Muscle of leg (tissue), 11 donors: ENCODE data around the gene GNG14. TPM values are rescaled to one million over a fixed set of nuclear protein-coding genes. Genes with fewer than 3 reads are reported as not detected.
"Not testable (repeated sequence)": the region's sequence is repeated elsewhere in the genome, so short reads cannot be mapped to it uniquely, and the experiment has no call there.

Source experiments
- DNase-seq: peaks from one replicate; pipeline ENCODE4 v3.0.0; 2013
- H3K27ac ChIP-seq: one replicate; pipeline ENCODE4 v1.5.1; 2013; ENCODE audit warnings: mild to moderate bottlenecking, low read length, control low read depth
- H3K27me3 ChIP-seq: one replicate; pipeline ENCODE4 v1.6.1; 2013; ENCODE audit warnings: low read length; ENCODE audit not compliant: control insufficient read depth, insufficient read depth
- H3K36me3 ChIP-seq: one replicate; pipeline ENCODE4 v1.6.1; 2013; ENCODE audit warnings: low read length; ENCODE audit not compliant: control insufficient read depth, insufficient read depth
- H3K4me1 ChIP-seq: one replicate; pipeline ENCODE4 v1.6.1; 2013; ENCODE audit warnings: low read length; ENCODE audit not compliant: control insufficient read depth, insufficient read depth
- H3K4me3 ChIP-seq: one replicate; pipeline ENCODE4 v1.5.1; 2013; ENCODE audit warnings: low read length, control low read depth
- H3K9me3 ChIP-seq: replicated peaks from 2 replicates; pipeline ENCODE4 v1.6.1; 2013; ENCODE audit warnings: low read depth, low read length; ENCODE audit not compliant: control insufficient read depth
- WGBS: methylation state at CpG from one replicate; pipeline ENCODE4 v1.1.5; 2013; ENCODE audit warnings: missing lambda C conversion rate; ENCODE audit not compliant: insufficient coverage; 5-methylcytosine and 5-hydroxymethylcytosine counted together
- polyA plus RNA-seq, 8 donors: library from polyadenylated mRNA; unstranded; fragments of 120-200 nt; gene quantifications; one replicate each; pipeline versions ENCODE4 v1.2.1 to v1.2.3, GENCODE V29; 2013; ENCODE audit warnings: inconsistent platforms in 1 of 8, low replicate concordance in 1 of 8; ENCODE audit not compliant: insufficient read length in 8 of 8, insufficient read depth in 1 of 8
- total RNA-seq: library from RNA; stranded (reverse); fragments of 120-200 nt; gene quantifications from one replicate; pipeline ENCODE4 v1.2.4, GENCODE V29; 2013

GNG14 gene
- total and polyA plus RNA-seq, 9 donors: 0.33 TPM; not detected in 8

DNA sequence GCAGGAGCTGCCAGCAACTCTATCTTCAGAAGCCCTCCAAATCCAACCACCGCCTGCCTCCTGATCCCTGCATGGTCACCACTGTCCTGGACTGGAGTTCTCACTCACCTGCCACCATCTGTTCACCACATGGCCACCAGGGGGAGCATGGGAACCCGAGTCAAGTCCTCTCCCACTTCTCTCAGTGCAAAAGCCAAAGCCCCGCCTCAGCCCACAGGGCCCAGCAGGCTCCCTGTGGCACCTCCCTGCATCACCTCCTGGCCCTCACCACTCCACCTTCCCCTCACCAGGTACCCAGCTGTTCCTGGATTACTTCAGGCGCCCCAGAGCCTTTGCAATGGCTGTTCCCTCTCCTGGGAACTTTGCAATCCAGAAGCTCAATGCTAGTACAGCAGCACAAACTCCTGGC is 11.4 kb upstream of the GNG14 start:
- Histone ChIP-seq H3K36me3 (peaks cover 72% of the 10 kb centered on the region), H3K27me3 (no peaks in the 10 kb centered on the region), H3K9me3 (no peaks in the 10 kb centered on the region), H3K27ac (no peak overlapping the region), H3K4me1 (peaks cover 2% of the 10 kb centered on the region), H3K4me3 (no peak overlapping the region)
- peak; percentile 79 for DNase-seq
- 10% methylated on average over 3 of the region's 4 CpGs for WGBS

- H3K9me3 ChIP-seq: no peaks in the 10 kb centered on the region
- H3K27ac ChIP-seq: no peak overlapping the region
- H3K36me3 ChIP-seq: peaks cover 71% of the 10 kb centered on the region
- H3K4me1 ChIP-seq: peaks cover 2% of the 10 kb centered on the region
- H3K27me3 ChIP-seq: no peaks in the 10 kb centered on the region
- no peak overlapping the region for H3K4me3 ChIP-seq
- DNase-seq: no peak
- WGBS: 78% methylated on average over 4 of the region's 12 CpGs
Measured at GRCh38 chr19:12676928-12677327, 10.9 kb upstream of the GNG14 start.

- H3K9me3 ChIP-seq, H3K27me3 ChIP-seq, DNase-seq, H3K27ac ChIP-seq, H3K4me3 ChIP-seq, H3K4me1 ChIP-seq: not testable (repeated sequence)
- 85% methylated on average over 5 of the region's 5 CpGs for WGBS
- peaks cover 61% of the 10 kb centered on the region for H3K36me3 ChIP-seq
Measured at GRCh38 chr19:12678039-12678438, 9.8 kb upstream of the GNG14 start.

DNA sequence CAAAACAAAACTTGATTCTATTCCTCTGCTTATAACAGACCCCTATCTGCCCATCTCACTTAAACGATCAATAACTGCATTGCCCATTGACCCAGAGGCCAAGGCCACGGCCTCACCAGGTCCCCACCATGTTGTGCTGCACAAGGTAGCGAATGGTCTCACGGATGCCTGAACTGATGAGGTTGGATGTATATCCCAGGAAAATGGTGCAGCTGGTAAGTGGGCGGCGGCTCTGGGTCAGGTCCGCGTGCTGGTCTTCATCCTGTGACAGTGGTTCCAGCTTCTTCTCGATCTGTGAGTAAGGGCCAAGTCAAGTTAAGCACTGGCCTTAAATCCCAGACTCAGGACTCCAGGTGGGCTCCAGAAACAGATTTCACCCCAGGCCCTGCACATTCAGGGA is 7.8 kb upstream of the GNG14 start:
- Histone ChIP-seq H3K4me3 (no peak overlapping the region), H3K36me3 (peaks cover 46% of the 10 kb centered on the region), H3K27ac (no peak overlapping the region), H3K4me1 (peaks cover 2% of the 10 kb centered on the region), H3K9me3 (no peaks in the 10 kb centered on the region), H3K27me3 (no peaks in the 10 kb centered on the region)
- whole genome bisulfite sequencing: 95% methylated on average over 8 of the region's 9 CpGs
- no peak for DNase-seq

DNA sequence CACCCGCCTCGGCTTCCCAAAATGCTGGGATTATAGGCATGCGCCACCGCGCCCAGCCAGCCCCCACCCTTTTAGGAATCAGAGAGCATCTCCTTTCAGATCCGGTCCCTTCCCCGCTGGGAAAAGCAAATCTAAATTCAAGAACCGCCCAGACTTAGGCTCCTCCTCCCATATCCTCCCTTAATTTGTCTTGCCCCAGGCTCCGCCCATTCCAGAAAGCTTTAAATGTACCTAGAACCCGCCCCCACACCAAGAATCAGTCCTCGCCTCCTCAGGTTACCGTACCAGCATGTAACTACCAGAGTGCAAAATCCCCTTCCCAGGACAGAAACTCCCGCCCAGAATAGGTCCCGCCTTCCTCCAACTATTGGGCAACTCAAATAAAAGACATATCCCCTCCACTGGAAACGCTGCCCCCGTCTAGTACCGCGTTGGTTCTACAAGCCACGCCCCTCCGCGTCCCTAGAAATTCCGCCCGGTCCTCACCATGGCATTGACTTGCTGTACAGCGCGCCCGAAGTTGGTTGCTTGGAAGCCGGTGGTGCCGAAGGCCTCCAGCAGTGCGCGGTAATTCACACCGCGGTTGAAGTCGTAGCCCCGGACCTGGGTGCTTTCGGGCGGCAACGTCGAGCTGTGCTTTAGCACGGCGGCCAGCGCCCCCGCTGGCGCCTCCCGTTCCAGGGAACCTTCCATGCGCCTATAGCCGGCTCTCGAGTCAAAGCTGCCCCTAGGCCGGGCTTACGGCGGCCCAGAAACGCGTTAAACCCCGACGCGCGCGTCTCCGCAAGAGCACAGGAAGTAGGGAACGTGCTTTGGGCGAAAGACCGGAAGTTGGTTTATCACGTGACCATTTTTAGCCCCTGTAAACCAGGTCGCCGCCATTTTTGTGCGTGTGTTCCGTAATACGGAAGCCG is 6.5 kb upstream of the GNG14 start, which contains the start of gene DHPS:
TSS of gene DHPS (minus strand) at position 807 of the 914 bp plus-strand sequence. CDS start at position 693, 114 bp downstream.
- H3K27ac ChIP-seq: peak within 1 kb of the TSS; percentile 99
- no peaks in the 10 kb centered on the region for H3K9me3 ChIP-seq
- peak within 1 kb of the TSS; percentile 99 for H3K4me3 ChIP-seq
- H3K4me1 ChIP-seq: peaks cover 2% of the 10 kb centered on the region
- no peaks in the 10 kb centered on the region for H3K27me3 ChIP-seq
- DNase-seq: peak; percentile 99
- WGBS: under 1% methylated on average over 68 of the region's 68 CpGs
- H3K36me3 ChIP-seq: peaks cover 34% of the 10 kb centered on the region

- Histone ChIP-seq H3K27me3 (no peaks in the 10 kb centered on the region), H3K4me3 (no peak overlapping the region), H3K9me3 (no peaks in the 10 kb centered on the region), H3K4me1 (no peaks in the 10 kb centered on the region), H3K27ac (no peak overlapping the region), H3K36me3 (peaks cover 7% of the 10 kb centered on the region)
- 74% methylated on average over 3 of the region's 3 CpGs for WGBS
- DNase-seq: no peak
Measured at GRCh38 chr19:12685831-12686230, 2.0 kb upstream of the GNG14 start.

DNA sequence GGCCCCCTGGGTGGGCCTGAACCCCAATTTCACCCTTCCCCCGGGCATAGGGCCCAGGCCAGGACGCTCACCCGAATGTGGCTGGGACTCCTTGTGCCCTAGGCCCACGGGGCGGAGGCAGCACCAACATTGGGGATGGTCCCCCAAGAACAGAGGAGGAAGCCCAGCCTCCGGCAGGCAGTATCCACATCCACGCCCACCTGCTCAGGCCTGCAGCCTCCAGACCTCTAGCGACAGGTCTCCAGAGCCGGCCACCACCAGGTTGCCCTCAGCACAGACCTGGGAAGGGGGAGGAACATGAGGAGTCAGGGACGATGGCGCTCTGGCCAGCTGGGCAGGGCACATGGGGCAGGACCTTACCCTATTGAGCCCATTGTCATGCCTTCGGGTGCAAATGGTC is 1.2 kb downstream of the GNG14 start:
- Histone ChIP-seq H3K36me3 (peaks cover 7% of the 10 kb centered on the region), H3K27me3 (no peaks in the 10 kb centered on the region), H3K27ac (no peak overlapping the region), H3K4me1 (no peaks in the 10 kb centered on the region), H3K4me3 (no peak overlapping the region), H3K9me3 (no peaks in the 10 kb centered on the region)
- 94% methylated on average over 12 of the region's 12 CpGs for WGBS
- no peak for DNase-seq

GRCh38 chr19:12689581-12690216 is 1.9 kb downstream of the GNG14 start:
- H3K27ac ChIP-seq: no peak overlapping the region
- no peaks in the 10 kb centered on the region for H3K9me3 ChIP-seq
- 72% methylated on average over 18 of the region's 26 CpGs for WGBS
- no peak overlapping the region for H3K4me3 ChIP-seq
- H3K36me3 ChIP-seq: peaks cover 7% of the 10 kb centered on the region
- no peaks in the 10 kb centered on the region for H3K27me3 ChIP-seq
- DNase-seq: peak; percentile 6
- H3K4me1 ChIP-seq: no peaks in the 10 kb centered on the region

- no peaks in the 10 kb centered on the region for H3K27me3 ChIP-seq
- H3K27ac ChIP-seq: no peak overlapping the region
- WGBS: 92% methylated on average over 4 of the region's 5 CpGs
- peaks cover 7% of the 10 kb centered on the region for H3K36me3 ChIP-seq
- no peak for DNase-seq
- no peaks in the 10 kb centered on the region for H3K9me3 ChIP-seq
- no peak overlapping the region for H3K4me3 ChIP-seq
- H3K4me1 ChIP-seq: peaks cover 14% of the 10 kb centered on the region
Measured at GRCh38 chr19:12692960-12693359, 5.2 kb downstream of the GNG14 start.

DNA sequence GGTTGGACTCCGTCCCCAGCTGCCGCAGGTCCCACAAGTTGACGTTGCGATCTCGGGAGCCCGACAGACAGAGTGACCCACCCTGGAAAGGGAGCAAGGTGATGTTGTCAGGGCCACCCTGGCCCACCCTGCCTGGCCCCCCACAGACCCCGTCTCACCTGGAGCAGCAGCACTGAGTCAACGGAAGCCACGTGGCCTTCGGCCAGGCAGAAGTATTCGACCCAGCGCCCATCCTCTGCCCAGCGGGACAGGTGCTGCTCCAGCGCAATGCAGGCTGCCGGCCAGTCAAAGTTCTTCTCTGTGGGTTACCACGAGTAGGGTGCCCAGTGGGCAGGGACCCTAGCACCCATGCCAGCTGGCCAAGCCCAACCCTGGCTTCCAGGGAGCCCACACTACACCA is 6.8 kb downstream of the GNG14 start:
- Histone ChIP-seq H3K4me3 (no peak overlapping the region), H3K9me3 (no peaks in the 10 kb centered on the region), H3K27me3 (no peaks in the 10 kb centered on the region), H3K36me3 (peaks cover 12% of the 10 kb centered on the region), H3K4me1 (peaks cover 14% of the 10 kb centered on the region), H3K27ac (no peak overlapping the region)
- no peak for DNase-seq
- WGBS: 91% methylated on average over 16 of the region's 16 CpGs
